ENCODE results near the gene GNB1L.
"Not testable (repeated sequence)": the region's sequence is repeated elsewhere in the genome, so short reads cannot be mapped to it uniquely, and the experiment has no call there.

The GNB1L gene

GRCh38 chr22:19840059-19840458 lies 14.6 kb downstream of the GNB1L start:
- Histone ChIP-seq H3K9ac (ENCODE audit: low read length) (no peak overlapping the region), H3K27me3 (ENCODE audit: control insufficient read depth, insufficient read depth, low read length) (no peaks in the 10 kb centered on the region), H3K4me3 (ENCODE audit: low read length) (no peak overlapping the region), H3K4me1 (ENCODE audit: control insufficient read depth, insufficient read depth, low read length) (no peaks in the 10 kb centered on the region), H3K36me3 (ENCODE audit: control insufficient read depth, insufficient read depth, low read length) (no peaks in the 10 kb centered on the region), H3K27ac (ENCODE audit: low read depth, low read length) (no peak overlapping the region)

- H3K4me3 ChIP-seq (ENCODE audit: low read length), result no peak overlapping the region
- H3K27ac ChIP-seq (ENCODE audit: low read depth, low read length), result no peak overlapping the region
- no peaks in the 10 kb centered on the region for H3K4me1 ChIP-seq (ENCODE audit: control insufficient read depth, insufficient read depth, low read length)
- no peaks in the 10 kb centered on the region for H3K27me3 ChIP-seq (ENCODE audit: control insufficient read depth, insufficient read depth, low read length)
- no peak overlapping the region for H3K9ac ChIP-seq (ENCODE audit: low read length)
- no peaks in the 10 kb centered on the region for H3K36me3 ChIP-seq (ENCODE audit: control insufficient read depth, insufficient read depth, low read length)
These were observed 16.8 kb downstream of the GNB1L start for GRCh38 chr22:19837915-19838314.

- Histone ChIP-seq H3K36me3 (ENCODE audit: control insufficient read depth, insufficient read depth, low read length) (no peaks in the 10 kb centered on the region), H3K4me3 (ENCODE audit: low read length) (no peak overlapping the region), H3K27me3 (ENCODE audit: control insufficient read depth, insufficient read depth, low read length) (no peaks in the 10 kb centered on the region), H3K9ac (ENCODE audit: low read length) (no peak overlapping the region), H3K4me1 (ENCODE audit: control insufficient read depth, insufficient read depth, low read length) (no peaks in the 10 kb centered on the region), H3K27ac (ENCODE audit: low read depth, low read length) (no peak overlapping the region)
These were observed 18.2 kb downstream of the GNB1L start for GRCh38 chr22:19836512-19836911.

- no peak overlapping the region for H3K27ac ChIP-seq (ENCODE audit: low read depth, low read length)
- H3K27me3 ChIP-seq (ENCODE audit: control insufficient read depth, insufficient read depth, low read length), result no peaks in the 10 kb centered on the region
- no peak overlapping the region for H3K4me3 ChIP-seq (ENCODE audit: low read length)
- no peak overlapping the region for H3K9ac ChIP-seq (ENCODE audit: low read length)
- no peaks in the 10 kb centered on the region for H3K4me1 ChIP-seq (ENCODE audit: control insufficient read depth, insufficient read depth, low read length)
- H3K36me3 ChIP-seq (ENCODE audit: control insufficient read depth, insufficient read depth, low read length), result no peaks in the 10 kb centered on the region
These were observed 20.1 kb downstream of the GNB1L start for GRCh38 chr22:19834599-19834998.

- H3K4me3 ChIP-seq (ENCODE audit: low read length); H3K4me1 ChIP-seq (ENCODE audit: control insufficient read depth, insufficient read depth, low read length); H3K9ac ChIP-seq (ENCODE audit: low read length); H3K27ac ChIP-seq (ENCODE audit: low read depth, low read length); H3K36me3 ChIP-seq (ENCODE audit: control insufficient read depth, insufficient read depth, low read length); H3K27me3 ChIP-seq (ENCODE audit: control insufficient read depth, insufficient read depth, low read length): not testable (repeated sequence)
These were observed 21.3 kb downstream of the GNB1L start for GRCh38 chr22:19833327-19833726.

GRCh38 chr22:19832476-19833108 lies 22.1 kb downstream of the GNB1L start:
- H3K4me3 ChIP-seq (ENCODE audit: low read length), result no peak overlapping the region
- no peaks in the 10 kb centered on the region for H3K4me1 ChIP-seq (ENCODE audit: control insufficient read depth, insufficient read depth, low read length)
- no peak overlapping the region for H3K27ac ChIP-seq (ENCODE audit: low read depth, low read length)
- H3K27me3 ChIP-seq (ENCODE audit: control insufficient read depth, insufficient read depth, low read length), result no peaks in the 10 kb centered on the region
- no peak overlapping the region for H3K9ac ChIP-seq (ENCODE audit: low read length)
- no peaks in the 10 kb centered on the region for H3K36me3 ChIP-seq (ENCODE audit: control insufficient read depth, insufficient read depth, low read length)

- H3K4me1 ChIP-seq (ENCODE audit: control insufficient read depth, insufficient read depth, low read length); H3K4me3 ChIP-seq (ENCODE audit: low read length); H3K27me3 ChIP-seq (ENCODE audit: control insufficient read depth, insufficient read depth, low read length); H3K36me3 ChIP-seq (ENCODE audit: control insufficient read depth, insufficient read depth, low read length); H3K9ac ChIP-seq (ENCODE audit: low read length); H3K27ac ChIP-seq (ENCODE audit: low read depth, low read length): not testable (repeated sequence)
These were observed 22.7 kb downstream of the GNB1L start for GRCh38 chr22:19831979-19832378.

GRCh38 chr22:19831016-19831415 lies 23.7 kb downstream of the GNB1L start:
- Histone ChIP-seq H3K4me1 (ENCODE audit: control insufficient read depth, insufficient read depth, low read length) (no peaks in the 10 kb centered on the region), H3K27ac (ENCODE audit: low read depth, low read length) (no peak overlapping the region), H3K27me3 (ENCODE audit: control insufficient read depth, insufficient read depth, low read length) (no peaks in the 10 kb centered on the region), H3K9ac (ENCODE audit: low read length) (no peak overlapping the region), H3K4me3 (ENCODE audit: low read length) (no peak overlapping the region), H3K36me3 (ENCODE audit: control insufficient read depth, insufficient read depth, low read length) (no peaks in the 10 kb centered on the region)

GRCh38 chr22:19828035-19828401 lies 26.7 kb downstream of the GNB1L start:
- H3K36me3 ChIP-seq (ENCODE audit: control insufficient read depth, insufficient read depth, low read length), result no peaks in the 10 kb centered on the region
- no peak overlapping the region for H3K9ac ChIP-seq (ENCODE audit: low read length)
- H3K4me3 ChIP-seq (ENCODE audit: low read length), result no peak overlapping the region
- H3K27ac ChIP-seq (ENCODE audit: low read depth, low read length), result no peak overlapping the region
- H3K27me3 ChIP-seq (ENCODE audit: control insufficient read depth, insufficient read depth, low read length), result no peaks in the 10 kb centered on the region
- no peaks in the 10 kb centered on the region for H3K4me1 ChIP-seq (ENCODE audit: control insufficient read depth, insufficient read depth, low read length)

GRCh38 chr22:19827341-19828034 lies 27.2 kb downstream of the GNB1L start:
- H3K4me3 ChIP-seq (ENCODE audit: low read length), result no peak overlapping the region
- H3K4me1 ChIP-seq (ENCODE audit: control insufficient read depth, insufficient read depth, low read length), result no peaks in the 10 kb centered on the region
- H3K36me3 ChIP-seq (ENCODE audit: control insufficient read depth, insufficient read depth, low read length), result no peaks in the 10 kb centered on the region

GRCh38 chr22:19826619-19826950 lies 28.1 kb downstream of the GNB1L start:
- H3K9ac ChIP-seq (ENCODE audit: low read length), result no peak overlapping the region
- no peak overlapping the region for H3K4me3 ChIP-seq (ENCODE audit: low read length)
- H3K4me1 ChIP-seq (ENCODE audit: control insufficient read depth, insufficient read depth, low read length), result no peaks in the 10 kb centered on the region
- H3K27me3 ChIP-seq (ENCODE audit: control insufficient read depth, insufficient read depth, low read length), result no peaks in the 10 kb centered on the region
- no peak overlapping the region for H3K27ac ChIP-seq (ENCODE audit: low read depth, low read length)
- H3K36me3 ChIP-seq (ENCODE audit: control insufficient read depth, insufficient read depth, low read length), result no peaks in the 10 kb centered on the region

More at GRCh38 chr22:19827341-19828034, 27.2 kb downstream of the GNB1L start:
- Histone ChIP-seq H3K27me3 (ENCODE audit: control insufficient read depth, insufficient read depth, low read length) (no peaks in the 10 kb centered on the region), H3K27ac (ENCODE audit: low read depth, low read length) (no peak overlapping the region), H3K9ac (ENCODE audit: low read length) (no peak overlapping the region)

- Histone ChIP-seq H3K9ac (ENCODE audit: low read length) (no peak overlapping the region), H3K36me3 (ENCODE audit: control insufficient read depth, insufficient read depth, low read length) (no peaks in the 10 kb centered on the region), H3K27me3 (ENCODE audit: control insufficient read depth, insufficient read depth, low read length) (no peaks in the 10 kb centered on the region), H3K27ac (ENCODE audit: low read depth, low read length) (no peak overlapping the region), H3K4me1 (ENCODE audit: control insufficient read depth, insufficient read depth, low read length) (no peaks in the 10 kb centered on the region), H3K4me3 (ENCODE audit: low read length) (no peak overlapping the region)
These were observed 28.6 kb downstream of the GNB1L start for GRCh38 chr22:19825904-19826618.

- no peak overlapping the region for H3K4me3 ChIP-seq (ENCODE audit: low read length)
- no peaks in the 10 kb centered on the region for H3K4me1 ChIP-seq (ENCODE audit: control insufficient read depth, insufficient read depth, low read length)
- H3K9ac ChIP-seq (ENCODE audit: low read length), result no peak overlapping the region
- H3K27ac ChIP-seq (ENCODE audit: low read depth, low read length), result no peak overlapping the region
- H3K36me3 ChIP-seq (ENCODE audit: control insufficient read depth, insufficient read depth, low read length), result no peaks in the 10 kb centered on the region
- no peaks in the 10 kb centered on the region for H3K27me3 ChIP-seq (ENCODE audit: control insufficient read depth, insufficient read depth, low read length)
These were observed 29.7 kb downstream of the GNB1L start for GRCh38 chr22:19824926-19825339.
